Thoracic aorta (tissue), 2 donors: Measurements from ENCODE around the gene PAM. TPM values are rescaled to one million over a fixed set of nuclear protein-coding genes. Genes with fewer than 3 reads are reported as not detected.

Experiments used
- ATAC-seq: fragments of 150-250 bp; one replicate; pipeline ENCODE4 v1.8.0; 2017; ENCODE audit warnings: low read depth; ENCODE audit not compliant: insufficient number of reproducible peaks, low FRiP score
- DNase-seq: peaks from one replicate; pipeline ENCODE4 v3.0.0-alpha.2; 2020; ENCODE audit warnings: low spot score
- H3K27ac ChIP-seq, 2 donors: fragments of 200-600 bp; sonication (generic); 1 replicate in 1 of 2; 2 replicates in 1 of 2; pipeline ENCODE4 v1.5.1; 2016; ENCODE audit warnings: mild to moderate bottlenecking in 2 of 2, moderate library complexity in 2 of 2
- H3K27me3 ChIP-seq: fragments of 200-600 bp; sonication (generic); replicated peaks from 2 replicates; pipeline ENCODE4 v1.6.0; 2016; ENCODE audit warnings: mild to moderate bottlenecking; ENCODE audit not compliant: insufficient read depth
- H3K36me3 ChIP-seq: fragments of 200-600 bp; sonication (generic); one replicate; pipeline ENCODE4 v1.5.1; 2016
- H3K4me1 ChIP-seq, 2 donors: fragments of 200-600 bp; sonication (generic); 1 replicate in 1 of 2; 2 replicates in 1 of 2; pipeline versions ENCODE4 v1.5.1 to v1.6.0; 2016; ENCODE audit warnings: low read depth in 2 of 2, mild to moderate bottlenecking in 1 of 2; ENCODE audit not compliant: control insufficient read depth in 1 of 2
- H3K4me3 ChIP-seq: fragments of 200-600 bp; sonication (generic); 2 replicates; pipeline ENCODE4 v1.5.1; 2016; ENCODE audit warnings: mild to moderate bottlenecking
- H3K9me3 ChIP-seq: fragments of 200-600 bp; sonication (generic); 2 replicates; pipeline ENCODE4 v1.5.1; 2016
- total RNA-seq, 2 donors: library from RNA; depleted of rRNA; stranded (reverse); fragments of >200 nt; gene quantifications; one replicate each; pipeline versions ENCODE4 v1.1.0 to v1.2.3, GENCODE V29; 2016
- TF ChIP-seq, protein P1 (sequence below): fragments of 200-600 bp; sonication (generic); IDR thresholded peaks from one replicate; pipeline ENCODE4 v1.5.1; 2019; ENCODE audit warnings: antibody characterized with exemption

Gene PAM
- total RNA-seq, 2 donors from 2014 or later, result 571 to 806 TPM

DNA sequence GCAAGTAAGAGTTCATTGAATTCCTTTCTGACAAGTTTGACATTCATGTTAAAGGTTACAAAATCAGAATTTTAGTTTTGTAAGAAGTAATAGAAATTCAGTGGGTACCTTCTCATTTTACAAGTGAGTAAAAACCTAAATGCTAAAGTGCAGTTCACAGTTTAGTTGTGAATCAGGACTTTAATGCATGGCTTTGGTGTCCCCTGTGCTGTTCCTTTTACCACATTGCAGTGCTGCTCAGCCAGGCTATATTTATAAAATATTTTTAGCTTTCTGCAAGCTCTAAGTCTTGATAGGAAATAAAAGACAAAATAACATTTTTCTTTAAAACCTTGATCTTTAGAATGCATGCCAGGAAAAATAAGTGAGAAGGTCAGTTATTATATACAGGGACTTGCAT lies 26.3 kb downstream of the PAM start:
- Histone ChIP-seq H3K27me3 (no peaks in the 10 kb centered on the region), H3K27ac (peak overlapping the region; percentile 31 to 34), H3K36me3 (no peaks in the 10 kb centered on the region), H3K9me3 (no peaks in the 10 kb centered on the region), H3K4me3 (no peak overlapping the region), H3K4me1 (peaks cover 31 to 60% of the 10 kb centered on the region in 2 donors)
- TF ChIP-seq, protein P1, sequence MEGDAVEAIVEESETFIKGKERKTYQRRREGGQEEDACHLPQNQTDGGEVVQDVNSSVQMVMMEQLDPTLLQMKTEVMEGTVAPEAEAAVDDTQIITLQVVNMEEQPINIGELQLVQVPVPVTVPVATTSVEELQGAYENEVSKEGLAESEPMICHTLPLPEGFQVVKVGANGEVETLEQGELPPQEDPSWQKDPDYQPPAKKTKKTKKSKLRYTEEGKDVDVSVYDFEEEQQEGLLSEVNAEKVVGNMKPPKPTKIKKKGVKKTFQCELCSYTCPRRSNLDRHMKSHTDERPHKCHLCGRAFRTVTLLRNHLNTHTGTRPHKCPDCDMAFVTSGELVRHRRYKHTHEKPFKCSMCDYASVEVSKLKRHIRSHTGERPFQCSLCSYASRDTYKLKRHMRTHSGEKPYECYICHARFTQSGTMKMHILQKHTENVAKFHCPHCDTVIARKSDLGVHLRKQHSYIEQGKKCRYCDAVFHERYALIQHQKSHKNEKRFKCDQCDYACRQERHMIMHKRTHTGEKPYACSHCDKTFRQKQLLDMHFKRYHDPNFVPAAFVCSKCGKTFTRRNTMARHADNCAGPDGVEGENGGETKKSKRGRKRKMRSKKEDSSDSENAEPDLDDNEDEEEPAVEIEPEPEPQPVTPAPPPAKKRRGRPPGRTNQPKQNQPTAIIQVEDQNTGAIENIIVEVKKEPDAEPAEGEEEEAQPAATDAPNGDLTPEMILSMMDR, result no peak
- DNase-seq (no peak), ATAC-seq (no peak)

DNA sequence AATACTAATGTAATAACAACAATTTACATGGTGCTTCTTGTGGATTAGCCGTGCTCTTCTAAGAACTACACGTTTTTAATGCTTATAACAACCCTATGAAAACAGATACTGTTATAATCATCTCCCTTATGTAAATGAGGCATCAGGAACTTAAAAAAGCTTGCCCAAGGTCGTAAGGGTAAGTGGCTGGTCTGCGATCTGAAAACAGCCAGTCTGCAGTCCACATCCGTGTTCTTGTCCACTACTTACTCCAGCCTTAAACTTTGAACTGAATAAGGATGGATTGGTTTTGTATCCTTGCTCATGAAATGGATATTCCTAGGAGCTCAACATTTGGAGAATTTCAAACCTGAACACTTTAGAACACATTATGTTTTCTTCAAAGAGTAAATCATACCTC lies 26.7 kb downstream of the PAM start:
- Histone ChIP-seq H3K27me3 (no peaks in the 10 kb centered on the region), H3K27ac (peak overlapping the region; percentile 14 to 34), H3K4me3 (no peak overlapping the region), H3K9me3 (no peaks in the 10 kb centered on the region), H3K4me1 (peaks cover 27 to 56% of the 10 kb centered on the region in 2 donors), H3K36me3 (no peaks in the 10 kb centered on the region)
- ATAC-seq (no peak), DNase-seq (no peak)
- TF ChIP-seq, protein P1, result no peak

DNA sequence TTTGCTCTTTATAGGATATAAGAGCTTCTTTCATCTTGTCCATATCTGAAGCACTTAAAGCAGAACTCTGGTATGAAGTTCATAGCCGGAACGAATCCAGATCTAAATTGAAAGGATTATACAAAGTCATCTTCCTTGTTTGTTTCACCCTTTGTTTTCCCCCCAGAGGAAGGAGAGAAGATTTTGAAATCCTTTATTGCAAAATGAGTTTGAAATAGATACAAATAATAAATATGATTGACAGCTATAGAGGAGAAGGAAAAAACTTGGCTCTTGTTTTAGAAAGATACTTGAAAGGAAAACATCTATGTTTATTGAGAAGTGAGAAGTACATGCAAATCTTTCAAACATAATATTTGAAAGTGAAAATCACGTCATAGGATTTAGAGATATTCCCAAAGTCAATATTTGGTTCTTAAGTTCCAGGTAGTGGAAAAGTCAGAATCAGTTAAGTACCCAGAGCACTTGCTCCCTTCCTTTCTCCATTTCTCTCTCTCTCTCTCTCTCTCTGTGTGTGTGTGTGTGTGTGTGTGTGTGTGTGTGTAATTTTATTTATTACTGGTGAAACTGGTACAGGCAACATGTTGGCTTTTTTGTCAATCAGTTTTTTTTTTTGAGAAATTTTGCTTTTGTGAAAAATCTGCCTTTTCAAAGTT lies 27.2 kb downstream of the PAM start:
- ATAC-seq (no peak), DNase-seq (no peak)
- TF ChIP-seq, protein P1, result no peak
- Histone ChIP-seq H3K4me1 (peaks cover 25 to 50% of the 10 kb centered on the region in 2 donors), H3K27ac (peak overlapping the region in 1 of 2 donors; percentile 14), H3K4me3 (no peak overlapping the region), H3K9me3 (no peaks in the 10 kb centered on the region), H3K36me3 (no peaks in the 10 kb centered on the region), H3K27me3 (no peaks in the 10 kb centered on the region)

DNA sequence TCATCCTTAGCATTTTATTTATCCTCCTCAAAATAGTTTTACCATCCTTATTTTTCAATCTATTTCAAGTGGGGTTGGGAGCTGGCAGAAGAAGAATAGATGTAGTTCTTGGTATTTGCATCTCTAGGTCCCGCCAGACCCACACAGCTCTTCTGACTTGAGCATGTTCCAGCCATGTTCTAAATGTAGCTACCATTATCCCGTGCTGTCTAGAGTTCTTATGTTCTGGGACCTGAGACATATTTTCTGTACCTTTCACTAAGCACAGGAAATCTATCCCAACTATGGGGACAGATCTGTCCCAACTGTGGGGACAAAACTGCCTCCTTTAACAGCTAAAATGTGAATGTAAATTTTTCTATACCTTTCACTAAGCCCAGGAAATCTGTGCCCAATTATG lies 32.0 kb downstream of the PAM start:
- no peaks in the 10 kb centered on the region for H3K27me3 ChIP-seq
- H3K27ac ChIP-seq, result no peak overlapping the region
- H3K4me1 ChIP-seq, result peaks cover 12 to 36% of the 10 kb centered on the region in 2 donors
- DNase-seq (no peak), ATAC-seq (no peak)
- no peaks in the 10 kb centered on the region for H3K36me3 ChIP-seq
- H3K4me3 ChIP-seq, result no peak overlapping the region
- H3K9me3 ChIP-seq, result no peaks in the 10 kb centered on the region
- TF ChIP-seq, protein P1, result no peak

DNA sequence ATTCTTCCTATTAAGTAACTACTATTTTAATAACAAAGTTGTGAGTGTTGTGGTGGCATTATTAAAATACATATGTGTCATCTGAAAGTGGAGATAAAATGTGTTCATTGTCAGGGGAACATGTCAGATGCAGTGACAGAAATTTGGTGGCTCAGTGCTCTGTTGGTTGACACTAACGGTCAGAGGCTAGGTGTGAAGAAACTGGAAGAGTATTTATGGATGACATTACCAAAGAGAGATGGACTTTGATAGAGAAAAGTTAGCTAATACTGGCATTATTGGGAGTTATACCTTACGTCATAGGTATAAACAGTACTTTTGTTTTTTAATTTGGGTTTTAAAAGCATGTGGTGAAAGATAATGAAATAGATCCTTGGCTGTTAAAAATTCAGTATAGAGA lies 33.7 kb downstream of the PAM start:
- DNase-seq (no peak), ATAC-seq (no peak)
- no peak overlapping the region for H3K27ac ChIP-seq
- no peak overlapping the region for H3K4me3 ChIP-seq
- TF ChIP-seq, protein P1, result no peak
- no peaks in the 10 kb centered on the region for H3K9me3 ChIP-seq
- H3K36me3 ChIP-seq, result no peaks in the 10 kb centered on the region
- peaks cover 13 to 40% of the 10 kb centered on the region in 2 donors for H3K4me1 ChIP-seq
- H3K27me3 ChIP-seq, result no peaks in the 10 kb centered on the region
